Karpas-422 (cell line): ENCODE measurements around the gene SLF2. TPM values are rescaled to one million over a fixed set of nuclear protein-coding genes. Genes with fewer than 3 reads are reported as not detected.

Experiments used
- DNase-seq: peaks from one replicate; pipeline ENCODE4 v3.0.0-alpha.2; 2015
- H2AFZ ChIP-seq: fragments of 200-600 bp; sonication (generic); 2 replicates; pipeline ENCODE4 v1.6.1; 2014; ENCODE audit warnings: antibody characterized with exemption, low read length, mixed read lengths
- H3K27ac ChIP-seq: fragments of 200-600 bp; sonication (generic); 2 replicates; pipeline ENCODE4 v1.5.1; 2014; ENCODE audit warnings: mild to moderate bottlenecking, low read length, moderate library complexity
- H3K27me3 ChIP-seq: fragments of 200-600 bp; sonication (generic); 2 replicates; pipeline ENCODE4 v1.6.1; 2014; ENCODE audit warnings: low read length, mixed read lengths
- H3K36me3 ChIP-seq: fragments of 200-600 bp; sonication (generic); 2 replicates; pipeline ENCODE4 v1.6.1; 2014; ENCODE audit warnings: low read length, mixed read lengths; ENCODE audit not compliant: insufficient read depth
- H3K4me1 ChIP-seq: fragments of 200-600 bp; sonication (generic); 2 replicates; pipeline ENCODE4 v1.6.1; 2014; ENCODE audit warnings: mild to moderate bottlenecking, low read length, mixed read lengths
- H3K4me2 ChIP-seq: fragments of 200-600 bp; sonication (generic); 2 replicates; pipeline ENCODE4 v1.6.1; 2014; ENCODE audit warnings: low read length, low read depth, mild to moderate bottlenecking; ENCODE audit not compliant: poor library complexity, severe bottlenecking
- H3K4me3 ChIP-seq: fragments of 200-600 bp; sonication (generic); 2 replicates; pipeline ENCODE4 v1.5.1; 2014; ENCODE audit warnings: mild to moderate bottlenecking, antibody characterized with exemption, low read length, mixed read lengths
- H3K79me2 ChIP-seq: fragments of 200-600 bp; sonication (generic); 2 replicates; pipeline ENCODE4 v1.6.1; 2014; ENCODE audit warnings: mild to moderate bottlenecking, low read length, mixed read lengths
- H3K9ac ChIP-seq: fragments of 200-600 bp; sonication (generic); 2 replicates; pipeline ENCODE4 v1.6.0; 2014; ENCODE audit warnings: low read length
- H3K9me2 ChIP-seq: fragments of 200-600 bp; sonication (generic), shearing (Covaris generic); replicated peaks from 2 replicates; pipeline ENCODE4 v1.6.0; 2014; ENCODE audit warnings: mild to moderate bottlenecking, low read length, moderate library complexity; ENCODE audit not compliant: insufficient read depth
- H3K9me3 ChIP-seq: fragments of 300-700, 200-600 bp; sonication (generic); 2 replicates; pipeline ENCODE4 v1.6.1; 2014; ENCODE audit warnings: low read length, mixed read lengths
- H4K20me1 ChIP-seq: fragments of 200-600 bp; sonication (generic); 2 replicates; pipeline ENCODE4 v1.6.1; 2014; ENCODE audit warnings: mild to moderate bottlenecking, antibody characterized with exemption, low read length, low read depth; ENCODE audit not compliant: insufficient read depth
- total RNA-seq: library from RNA; depleted of rRNA; stranded (reverse); fragments of >200 nt; shearing (Covaris generic); gene quantifications from 2 replicates; pipeline ENCODE4 v1.2.3, GENCODE V29; 2014; ENCODE audit warnings: low replicate concordance

Gene SLF2
- total RNA-seq, 1 experiment from 2014 or later: 52.4 TPM

- peak within 1 kb of the TSS; percentile 82 for H3K27ac ChIP-seq
- H3K9me3 ChIP-seq: no peaks in the 10 kb centered on the region
- H3K79me2 ChIP-seq: peaks cover 12% of the 10 kb centered on the region
- peak within 1 kb of the TSS; percentile 94 for H3K4me3 ChIP-seq
- peak within 1 kb of the TSS; percentile 93 for H3K9ac ChIP-seq
- no peaks in the 10 kb centered on the region for H3K9me2 ChIP-seq
- H3K36me3 ChIP-seq: 0 out of 2 replicates have a peak, but pooled peaks cover 3% of the 10 kb centered on the region
- H3K4me1 ChIP-seq: peaks cover 21% of the 10 kb centered on the region
- H3K4me2 ChIP-seq: peak within 1 kb of the TSS; percentile 89
- H2AFZ ChIP-seq: peak within 1 kb of the TSS; percentile 12; the same call in 1 of the 2 replicates
- H3K27me3 ChIP-seq: no peaks in the 10 kb centered on the region
- DNase-seq: no peak
- H4K20me1 ChIP-seq: no peaks in the 10 kb centered on the region
Observed at GRCh38 chr10:100999742-101000126, 87.0 kb downstream of the SLF2 start, which contains the start of gene LZTS2. Gene LZTS2 (plus strand): TSS chr10:100999808. CDS start chr10:101002539, 2,731 bp downstream.

GRCh38 chr10:101000127-101000914 is 87.6 kb downstream of the SLF2 start:
- peaks cover 12% of the 10 kb centered on the region for H3K79me2 ChIP-seq
- H4K20me1 ChIP-seq: no peaks in the 10 kb centered on the region
- H3K4me2 ChIP-seq: no peak overlapping the region
- no peaks in the 10 kb centered on the region for H3K9me3 ChIP-seq
- no peaks in the 10 kb centered on the region for H3K9me2 ChIP-seq
- no peak for DNase-seq
- no peak overlapping the region; the same call in 1 of the 2 replicates for H3K4me3 ChIP-seq
- H3K9ac ChIP-seq: 0 out of 2 replicates have a peak overlapping the region, but pooled peaks have one; percentile 16
- peaks cover 21% of the 10 kb centered on the region for H3K4me1 ChIP-seq
- H2AFZ ChIP-seq: no peak overlapping the region
- H3K27me3 ChIP-seq: no peaks in the 10 kb centered on the region
- no peak overlapping the region for H3K27ac ChIP-seq
- H3K36me3 ChIP-seq: 0 out of 2 replicates have a peak, but pooled peaks cover 3% of the 10 kb centered on the region

- H3K4me3 ChIP-seq: no peak overlapping the region
- H3K79me2 ChIP-seq: peaks cover 12% of the 10 kb centered on the region
- H3K27ac ChIP-seq: no peak overlapping the region
- no peak for DNase-seq
- no peaks in the 10 kb centered on the region for H3K9me2 ChIP-seq
- H4K20me1 ChIP-seq: no peaks in the 10 kb centered on the region
- H3K9me3 ChIP-seq: no peaks in the 10 kb centered on the region
- no peak overlapping the region for H3K9ac ChIP-seq
- peaks cover 21% of the 10 kb centered on the region for H3K4me1 ChIP-seq
- no peaks in the 10 kb centered on the region for H3K27me3 ChIP-seq
- H3K4me2 ChIP-seq: no peak overlapping the region
- H3K36me3 ChIP-seq: 0 out of 2 replicates have a peak, but pooled peaks cover 3% of the 10 kb centered on the region
- no peak overlapping the region for H2AFZ ChIP-seq
Observed at GRCh38 chr10:101000915-101001658, 88.3 kb downstream of the SLF2 start.

- Histone ChIP-seq H2AFZ (no peak overlapping the region), H3K27me3 (no peaks in the 10 kb centered on the region), H3K79me2 (peaks cover 12% of the 10 kb centered on the region), H3K4me2 (no peak overlapping the region), H3K9me2 (no peaks in the 10 kb centered on the region), H3K4me1 (peaks cover 15% of the 10 kb centered on the region), H4K20me1 (no peaks in the 10 kb centered on the region), H3K9ac (no peak overlapping the region), H3K4me3 (no peak overlapping the region), H3K9me3 (no peaks in the 10 kb centered on the region), H3K27ac (no peak overlapping the region), H3K36me3 (0 out of 2 replicates have a peak, but pooled peaks cover 3% of the 10 kb centered on the region)
- no peak for DNase-seq
Observed at GRCh38 chr10:101001659-101002035, 88.9 kb downstream of the SLF2 start.

- no peaks in the 10 kb centered on the region for H3K9me3 ChIP-seq
- no peak overlapping the region for H3K27ac ChIP-seq
- H3K4me2 ChIP-seq: no peak overlapping the region
- no peak overlapping the region for H3K9ac ChIP-seq
- 0 out of 2 replicates have a peak, but pooled peaks cover 3% of the 10 kb centered on the region for H3K36me3 ChIP-seq
- H3K9me2 ChIP-seq: no peaks in the 10 kb centered on the region
- H3K79me2 ChIP-seq: peaks cover 12% of the 10 kb centered on the region
- DNase-seq: no peak
- no peaks in the 10 kb centered on the region for H4K20me1 ChIP-seq
- H3K27me3 ChIP-seq: no peaks in the 10 kb centered on the region
- peaks cover 13% of the 10 kb centered on the region for H3K4me1 ChIP-seq
- H2AFZ ChIP-seq: no peak overlapping the region
- no peak overlapping the region for H3K4me3 ChIP-seq
Observed at GRCh38 chr10:101002456-101002855, 89.7 kb downstream of the SLF2 start.

GRCh38 chr10:101003639-101004206 is 91.0 kb downstream of the SLF2 start:
- DNase-seq: no peak
- Histone ChIP-seq H3K27ac (no peak overlapping the region), H3K4me2 (no peak overlapping the region), H3K4me3 (no peak overlapping the region), H3K9me3 (no peaks in the 10 kb centered on the region), H3K9ac (no peak overlapping the region), H3K36me3 (0 out of 2 replicates have a peak, but pooled peaks cover 3% of the 10 kb centered on the region), H3K9me2 (no peaks in the 10 kb centered on the region), H3K79me2 (peaks cover 12% of the 10 kb centered on the region), H4K20me1 (no peaks in the 10 kb centered on the region), H2AFZ (no peak overlapping the region), H3K4me1 (peaks cover 3% of the 10 kb centered on the region), H3K27me3 (no peaks in the 10 kb centered on the region)

GRCh38 chr10:101005361-101005760 is 92.6 kb downstream of the SLF2 start:
- H3K36me3 ChIP-seq: 0 out of 2 replicates have a peak, but pooled peaks cover 3% of the 10 kb centered on the region
- H3K79me2 ChIP-seq: peaks cover 6% of the 10 kb centered on the region
- no peaks in the 10 kb centered on the region for H3K9me2 ChIP-seq
- no peaks in the 10 kb centered on the region for H3K27me3 ChIP-seq
- H4K20me1 ChIP-seq: no peaks in the 10 kb centered on the region
- no peak overlapping the region for H3K4me2 ChIP-seq
- H3K9me3 ChIP-seq: no peaks in the 10 kb centered on the region
- no peak overlapping the region for H3K4me3 ChIP-seq
- no peak overlapping the region for H2AFZ ChIP-seq
- no peak overlapping the region for H3K9ac ChIP-seq
- H3K4me1 ChIP-seq: peaks cover 3% of the 10 kb centered on the region; the same call in 1 of the 2 replicates
- no peak for DNase-seq
- H3K27ac ChIP-seq: no peak overlapping the region
